Mesodermal cell (in vitro differentiated cells): ENCODE results near the gene PGLYRP2.

ENCODE experiments used
- H3K27ac ChIP-seq: 2 replicates; pipeline ENCODE4 v1.7.0; 2013; ENCODE audit warnings: mild to moderate bottlenecking, low read depth, low read length, moderate library complexity; ENCODE audit not compliant: severe bottlenecking
- H3K36me3 ChIP-seq: 2 replicates; pipeline ENCODE4 v1.7.1; 2013; ENCODE audit warnings: mild to moderate bottlenecking, low read length, moderate library complexity; ENCODE audit not compliant: control insufficient read depth, insufficient read depth
- H3K4me1 ChIP-seq: one replicate; pipeline ENCODE4 v1.7.1; 2013; ENCODE audit warnings: mild to moderate bottlenecking, low read length; ENCODE audit not compliant: insufficient read depth, control insufficient read depth, poor library complexity, severe bottlenecking
- H3K4me3 ChIP-seq: 2 replicates; pipeline ENCODE4 v1.7.0; 2013; ENCODE audit warnings: low read length, control low read depth, mild to moderate bottlenecking; ENCODE audit not compliant: insufficient read depth, poor library complexity, severe bottlenecking; ENCODE audit errors: extremely low read depth
- H3K9me3 ChIP-seq: 2 replicates; pipeline ENCODE4 v1.7.1; 2013; ENCODE audit warnings: mild to moderate bottlenecking, low read length, moderate library complexity; ENCODE audit not compliant: control insufficient read depth
- WGBS, 2 experiments: methylation state at CpG; one replicate each; pipeline ENCODE4 v1.1.5; 2013; ENCODE audit warnings: missing lambda C conversion rate in 2 of 2; ENCODE audit not compliant: insufficient coverage in 2 of 2; 5-methylcytosine and 5-hydroxymethylcytosine counted together

Gene PGLYRP2

GRCh38 chr19:15437355-15438123, 41.8 kb downstream of the PGLYRP2 start:
- 85 to 100% methylated on average over 6 to 7 of the region's 10 CpGs for WGBS, 2 experiments
- no peaks in the 10 kb centered on the region for H3K9me3 ChIP-seq
- H3K4me1 ChIP-seq, result no peaks in the 10 kb centered on the region

GRCh38 chr19:15436826-15437110, 42.5 kb downstream of the PGLYRP2 start:
- H3K9me3 ChIP-seq, result no peaks in the 10 kb centered on the region
- no peak overlapping the region for H3K27ac ChIP-seq
- no peaks in the 10 kb centered on the region for H3K36me3 ChIP-seq
- 87 to 88% methylated on average over 13 to 14 of the region's 15 CpGs for WGBS, 2 experiments
- no peak overlapping the region for H3K4me3 ChIP-seq
- no peaks in the 10 kb centered on the region for H3K4me1 ChIP-seq

More at GRCh38 chr19:15437355-15438123, 41.8 kb downstream of the PGLYRP2 start:
- no peak overlapping the region for H3K27ac ChIP-seq
- no peak overlapping the region for H3K4me3 ChIP-seq
- H3K36me3 ChIP-seq, result no peaks in the 10 kb centered on the region

- Histone ChIP-seq H3K27ac (no peak overlapping the region), H3K4me3 (no peak overlapping the region), H3K9me3 (no peaks in the 10 kb centered on the region), H3K36me3 (no peaks in the 10 kb centered on the region), H3K4me1 (peaks cover 5% of the 10 kb centered on the region)
- WGBS, 2 experiments, result 79 to 87% methylated on average over 10 of the region's 10 CpGs
Observed at GRCh38 chr19:15436012-15436825, 43.1 kb downstream of the PGLYRP2 start.

- Histone ChIP-seq H3K27ac (no peak overlapping the region), H3K4me1 (peaks cover 10% of the 10 kb centered on the region), H3K9me3 (no peaks in the 10 kb centered on the region), H3K36me3 (peaks cover 20% of the 10 kb centered on the region), H3K4me3 (peak overlapping the region; percentile 70)
- WGBS, 2 experiments, result 63 to 75% methylated on average over 7 of the region's 8 CpGs
Observed at GRCh38 chr19:15433519-15434069, 45.7 kb downstream of the PGLYRP2 start.

GRCh38 chr19:15432629-15433518, 46.4 kb downstream of the PGLYRP2 start:
- peaks cover 27% of the 10 kb centered on the region for H3K36me3 ChIP-seq
- H3K4me3 ChIP-seq, result peak overlapping the region; percentile 70
- H3K4me1 ChIP-seq, result peaks cover 10% of the 10 kb centered on the region
- peak overlapping the region; percentile 85 for H3K27ac ChIP-seq
- no peaks in the 10 kb centered on the region for H3K9me3 ChIP-seq
- WGBS, 2 experiments, result 1% methylated on average over 50 to 69 of the region's 75 CpGs

- WGBS, 2 experiments, result 0 to 1% methylated on average over 17 to 31 of the region's 44 CpGs
Observed at GRCh38 chr19:15432018-15432494, 47.2 kb downstream of the PGLYRP2 start.

GRCh38 chr19:15431396-15432017, 47.8 kb downstream of the PGLYRP2 start:
- peak overlapping the region; percentile 87 for H3K4me3 ChIP-seq
- H3K36me3 ChIP-seq, result peaks cover 41% of the 10 kb centered on the region
- H3K27ac ChIP-seq, result peak overlapping the region; percentile 41
- 36 to 38% methylated on average over 7 of the region's 7 CpGs for WGBS, 2 experiments
- H3K9me3 ChIP-seq, result no peaks in the 10 kb centered on the region
- peaks cover 10% of the 10 kb centered on the region for H3K4me1 ChIP-seq

More at GRCh38 chr19:15432018-15432494, 47.2 kb downstream of the PGLYRP2 start:
- Histone ChIP-seq H3K4me1 (peaks cover 10% of the 10 kb centered on the region), H3K9me3 (no peaks in the 10 kb centered on the region), H3K36me3 (peaks cover 36% of the 10 kb centered on the region), H3K4me3 (peak overlapping the region; percentile 87), H3K27ac (peak overlapping the region; percentile 41)

GRCh38 chr19:15430526-15431120, 48.7 kb downstream of the PGLYRP2 start:
- WGBS, 2 experiments, result 92 to 95% methylated on average over 8 to 10 of the region's 10 CpGs
- Histone ChIP-seq H3K36me3 (peaks cover 47% of the 10 kb centered on the region), H3K9me3 (no peaks in the 10 kb centered on the region), H3K4me1 (peaks cover 10% of the 10 kb centered on the region), H3K27ac (no peak overlapping the region), H3K4me3 (peak overlapping the region; percentile 87)

- Histone ChIP-seq H3K36me3 (peaks cover 53% of the 10 kb centered on the region), H3K9me3 (no peaks in the 10 kb centered on the region), H3K4me3 (no peak overlapping the region), H3K4me1 (peaks cover 10% of the 10 kb centered on the region), H3K27ac (no peak overlapping the region)
- WGBS, 2 experiments, result 93 to 96% methylated on average over 19 to 23 of the region's 24 CpGs
Observed at GRCh38 chr19:15429825-15430467, 49.4 kb downstream of the PGLYRP2 start.
